NT2/D1 (cell line): ENCODE measurements around the gene KLHDC8B.
"Not testable (repeated sequence)": the region's sequence is repeated elsewhere in the genome, so short reads cannot be mapped to it uniquely, and the experiment has no call there.

Experiments used
- SUZ12 ChIP-seq: IDR thresholded peaks from 2 replicates; pipeline ENCODE4 v1.6.1; 2011; ENCODE audit not compliant: insufficient read length, insufficient read depth; ENCODE audit errors: extremely low read depth
- ZNF274 ChIP-seq: IDR thresholded peaks from 2 replicates; pipeline ENCODE4 v1.6.1; 2011; ENCODE audit warnings: mild to moderate bottlenecking, low read depth, low read length

- not testable (repeated sequence) for TF ChIP-seq ZNF274, SUZ12
Observed at GRCh38 chr3:49218471-49218989, 47.1 kb downstream of the KLHDC8B start.
